ENCODE data around the gene KIR3DL2. TPM values are rescaled to one million over a fixed set of nuclear protein-coding genes. Genes with fewer than 3 reads are reported as not detected.
"Not testable (repeated sequence)": the region's sequence is repeated elsewhere in the genome, so short reads cannot be mapped to it uniquely, and the experiment has no call there.

KIR3DL2 gene
- total RNA-seq, 3 donors from 2014 or later = not detected

- DNase-seq (ENCODE audit: low spot score in 2 of 2); H3K27me3 ChIP-seq; H3K4me1 ChIP-seq; H3K27ac ChIP-seq; intact Hi-C loops (cut with DNase I; ENCODE audit: low total_unique reads); H3K4me3 ChIP-seq; H3K36me3 ChIP-seq; H3K9me3 ChIP-seq: not testable (repeated sequence)
Measured at GRCh38 chr19:54901153-54901552, 50.9 kb downstream of the KIR3DL2 start.

GRCh38 chr19:54902061-54902460 lies 51.8 kb downstream of the KIR3DL2 start:
- Histone ChIP-seq H3K36me3 (no peaks in the 10 kb centered on the region), H3K4me3 (no peak overlapping the region)
- DNase-seq (ENCODE audit: low spot score in 2 of 2) = no peak

GRCh38 chr19:54903303-54903702 lies 53.1 kb downstream of the KIR3DL2 start:
- H3K36me3 ChIP-seq = no peaks in the 10 kb centered on the region
- no peak for TF ChIP-seq CTCF (IDR thresholded peaks at IDR 0.05)
- intact Hi-C loops (cut with DNase I; ENCODE audit: low total_unique reads) = no loop called here
- peaks cover 0 to 7% of the 10 kb centered on the region in 2 donors for H3K27me3 ChIP-seq
- H3K27ac ChIP-seq = no peak overlapping the region
- H3K4me3 ChIP-seq = no peak overlapping the region
- H3K4me1 ChIP-seq = no peaks in the 10 kb centered on the region
- DNase-seq (ENCODE audit: low spot score in 2 of 2) = no peak
- H3K9me3 ChIP-seq = no peaks in the 10 kb centered on the region

More at GRCh38 chr19:54902061-54902460, 51.8 kb downstream of the KIR3DL2 start:
- intact Hi-C loops (cut with DNase I; ENCODE audit: low total_unique reads) = no loop called here
- Histone ChIP-seq H3K4me1 (no peaks in the 10 kb centered on the region), H3K27me3 (peaks cover 0 to 7% of the 10 kb centered on the region in 2 donors), H3K27ac (no peak overlapping the region), H3K9me3 (no peaks in the 10 kb centered on the region)
- TF ChIP-seq POLR2AphosphoS5 (IDR thresholded peaks at IDR 0.05) = no peak
- no peak for TF ChIP-seq CTCF (IDR thresholded peaks at IDR 0.05)
- TF ChIP-seq POLR2A (IDR thresholded peaks at IDR 0.05) = no peak

- DNase-seq (ENCODE audit: low spot score in 2 of 2); intact Hi-C loops (cut with DNase I; ENCODE audit: low total_unique reads); H3K27ac ChIP-seq; H3K36me3 ChIP-seq; H3K4me1 ChIP-seq; H3K27me3 ChIP-seq; H3K4me3 ChIP-seq; H3K9me3 ChIP-seq: not testable (repeated sequence)
Measured at GRCh38 chr19:54904261-54904660, 54.0 kb downstream of the KIR3DL2 start.

GRCh38 chr19:54905421-54905802 lies 55.2 kb downstream of the KIR3DL2 start:
- intact Hi-C loops (cut with DNase I; ENCODE audit: low total_unique reads) = no loop called here
- H3K27ac ChIP-seq = no peak overlapping the region
- DNase-seq (ENCODE audit: low spot score in 2 of 2) = no peak
- no peak overlapping the region for H3K4me3 ChIP-seq
- H3K4me1 ChIP-seq = no peaks in the 10 kb centered on the region
- no peaks in the 10 kb centered on the region for H3K36me3 ChIP-seq
- TF ChIP-seq POLR2A (IDR thresholded peaks at IDR 0.05) (no peak), CTCF (IDR thresholded peaks at IDR 0.05) (no peak)
- no peaks in the 10 kb centered on the region for H3K9me3 ChIP-seq
- H3K27me3 ChIP-seq = peaks cover 0 to 7% of the 10 kb centered on the region in 2 donors

GRCh38 chr19:54905803-54906511 lies 55.7 kb downstream of the KIR3DL2 start, which contains the start of gene NCR1:
NCR1 (plus strand) TSS chr19:54906148; CDS start chr19:54906188, 40 bp downstream.
- H3K36me3 ChIP-seq = no peaks in the 10 kb centered on the region
- no peaks in the 10 kb centered on the region for H3K9me3 ChIP-seq
- no peak within 1 kb of the TSS for H3K4me3 ChIP-seq
- H3K4me1 ChIP-seq = no peaks in the 10 kb centered on the region
- intact Hi-C loops (cut with DNase I; ENCODE audit: low total_unique reads) = no loop called here
- no peak for DNase-seq (ENCODE audit: low spot score in 2 of 2)
- TF ChIP-seq POLR2AphosphoS5 (IDR thresholded peaks at IDR 0.05) = no peak
- TF ChIP-seq CTCF (IDR thresholded peaks at IDR 0.05) = no peak
- no peak for TF ChIP-seq POLR2A (IDR thresholded peaks at IDR 0.05)
- peaks cover 0 to 7% of the 10 kb centered on the region in 2 donors for H3K27me3 ChIP-seq
- H3K27ac ChIP-seq = no peak within 1 kb of the TSS

All from breast epithelium (tissue), 4 donors.